Measurements from ENCODE around the gene C5orf34. TPM values are rescaled to one million over a fixed set of nuclear protein-coding genes. Genes with fewer than 3 reads are reported as not detected.
"Not testable (repeated sequence)": the region's sequence is repeated elsewhere in the genome, so short reads cannot be mapped to it uniquely, and the experiment has no call there.

C5orf34 gene
- total RNA-seq, 1 donor, result 10.4 TPM

DNA sequence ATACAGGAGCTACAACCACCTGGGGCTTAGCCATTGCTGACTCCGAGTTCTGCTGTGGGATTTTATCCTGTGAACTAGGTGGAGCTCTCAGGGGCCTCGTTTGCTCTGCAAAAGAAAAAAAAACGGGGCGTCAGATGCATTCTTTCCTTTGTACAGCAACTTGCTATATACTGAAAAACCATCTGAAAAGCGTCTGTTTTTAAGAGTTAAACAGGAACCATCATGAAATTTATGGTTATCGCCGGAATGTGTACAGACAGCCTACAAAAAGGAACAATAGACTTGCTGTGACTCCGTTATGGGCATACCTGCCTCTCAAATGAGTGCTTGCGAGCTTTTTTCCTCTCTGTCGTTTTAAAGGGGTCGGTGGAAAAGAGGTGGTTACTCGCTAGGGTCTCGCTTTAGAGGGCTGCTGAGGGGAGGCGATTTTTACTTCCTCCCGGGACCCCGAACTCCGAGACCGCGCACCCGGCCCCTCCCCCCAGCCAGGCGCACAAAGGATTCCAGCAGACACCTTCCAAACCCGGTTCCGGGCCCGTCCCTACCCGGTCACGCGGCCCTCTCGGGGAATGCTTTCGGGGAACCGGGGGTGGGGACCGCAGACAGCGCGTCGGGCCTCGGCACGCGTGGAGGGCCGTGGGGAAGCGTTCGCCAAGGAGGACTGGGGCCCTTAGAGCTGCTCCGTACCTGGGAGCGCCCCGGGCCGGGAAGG, 41.1 kb upstream of the C5orf34 start:
- peak; percentile 37 for DNase-seq (ENCODE audit: low read depth)
- peak overlapping the region; percentile 86 for H3K4me3 ChIP-seq (ENCODE audit: low read depth, low read length)
- TF ChIP-seq, protein P1, sequence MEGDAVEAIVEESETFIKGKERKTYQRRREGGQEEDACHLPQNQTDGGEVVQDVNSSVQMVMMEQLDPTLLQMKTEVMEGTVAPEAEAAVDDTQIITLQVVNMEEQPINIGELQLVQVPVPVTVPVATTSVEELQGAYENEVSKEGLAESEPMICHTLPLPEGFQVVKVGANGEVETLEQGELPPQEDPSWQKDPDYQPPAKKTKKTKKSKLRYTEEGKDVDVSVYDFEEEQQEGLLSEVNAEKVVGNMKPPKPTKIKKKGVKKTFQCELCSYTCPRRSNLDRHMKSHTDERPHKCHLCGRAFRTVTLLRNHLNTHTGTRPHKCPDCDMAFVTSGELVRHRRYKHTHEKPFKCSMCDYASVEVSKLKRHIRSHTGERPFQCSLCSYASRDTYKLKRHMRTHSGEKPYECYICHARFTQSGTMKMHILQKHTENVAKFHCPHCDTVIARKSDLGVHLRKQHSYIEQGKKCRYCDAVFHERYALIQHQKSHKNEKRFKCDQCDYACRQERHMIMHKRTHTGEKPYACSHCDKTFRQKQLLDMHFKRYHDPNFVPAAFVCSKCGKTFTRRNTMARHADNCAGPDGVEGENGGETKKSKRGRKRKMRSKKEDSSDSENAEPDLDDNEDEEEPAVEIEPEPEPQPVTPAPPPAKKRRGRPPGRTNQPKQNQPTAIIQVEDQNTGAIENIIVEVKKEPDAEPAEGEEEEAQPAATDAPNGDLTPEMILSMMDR (IDR thresholded peaks at IDR 0.05; ENCODE audit: insufficient read depth, low read length), result no peak

DNA sequence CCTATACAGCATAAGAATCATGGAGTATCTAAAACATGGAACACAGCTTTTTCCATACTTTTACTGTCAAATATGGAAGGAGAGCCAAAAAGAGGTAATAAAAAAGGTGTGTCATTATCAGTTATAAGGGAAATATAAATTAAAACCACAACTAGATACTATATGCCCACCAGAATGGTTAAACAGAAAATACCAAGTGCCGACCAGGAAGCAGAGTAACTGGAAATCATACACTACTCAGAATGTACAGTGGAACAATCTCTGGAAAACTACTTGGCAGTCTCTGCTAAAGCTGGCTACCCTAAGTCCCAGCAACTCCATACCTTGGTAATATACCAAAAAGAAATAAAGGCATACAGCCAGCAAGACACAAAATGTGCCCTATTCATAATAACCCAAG, 39.5 kb upstream of the C5orf34 start:
- no peak for DNase-seq (ENCODE audit: low read depth)
- TF ChIP-seq, protein P1 (IDR thresholded peaks at IDR 0.05; ENCODE audit: insufficient read depth, low read length), result no peak
- peak overlapping the region; percentile 5 for H3K4me3 ChIP-seq (ENCODE audit: low read depth, low read length)

- TF ChIP-seq, protein P1 (IDR thresholded peaks at IDR 0.05; ENCODE audit: insufficient read depth, low read length), result no peak
- DNase-seq (ENCODE audit: low read depth), result peak; percentile 9
- no peak overlapping the region for H3K4me3 ChIP-seq (ENCODE audit: low read depth, low read length)
Observed at GRCh38 chr5:43553381-43553780, 38.4 kb upstream of the C5orf34 start.

DNA sequence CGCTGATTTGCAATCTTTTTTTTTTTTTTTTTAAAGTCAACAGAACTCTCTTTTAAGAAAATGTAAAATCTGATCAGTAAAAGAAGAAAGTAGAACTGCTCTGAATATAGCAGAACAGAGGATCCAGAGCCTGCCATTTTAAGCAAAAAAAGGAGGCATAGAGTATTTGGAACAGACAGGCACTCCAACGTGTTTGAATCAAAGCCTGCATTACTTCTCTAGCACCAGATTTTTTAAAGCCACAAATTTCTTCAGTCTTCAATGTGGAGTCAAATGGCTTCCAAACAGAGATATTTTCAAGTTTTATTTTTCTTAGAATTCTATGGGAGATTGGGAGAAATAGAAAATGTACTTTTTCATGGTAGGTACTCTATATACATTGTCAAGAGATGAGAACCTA, 36.8 kb upstream of the C5orf34 start:
- DNase-seq (ENCODE audit: low read depth), result no peak
- TF ChIP-seq, protein P1 (IDR thresholded peaks at IDR 0.05; ENCODE audit: insufficient read depth, low read length), result no peak
- no peak overlapping the region for H3K4me3 ChIP-seq (ENCODE audit: low read depth, low read length)

DNA sequence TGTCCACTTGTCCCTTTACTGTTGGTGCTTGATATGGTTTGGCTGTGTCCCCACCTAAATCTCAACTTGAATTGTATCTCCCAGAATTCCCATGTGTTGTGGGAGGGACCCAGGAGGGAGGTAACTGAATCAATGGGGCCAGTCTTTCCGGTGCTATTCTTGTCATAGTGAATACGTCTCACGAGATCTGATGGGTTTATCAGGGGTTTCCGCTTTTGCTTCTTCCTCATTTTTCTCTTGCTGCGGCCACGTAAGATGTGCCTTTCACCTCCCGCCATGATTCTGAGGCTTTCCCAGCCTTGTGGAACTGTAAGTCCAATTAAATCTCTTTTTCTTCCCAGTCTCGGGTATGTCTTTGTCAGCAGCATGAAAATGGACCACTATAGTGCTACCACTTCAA, 34.3 kb upstream of the C5orf34 start:
- not testable (repeated sequence) for H3K4me3 ChIP-seq (ENCODE audit: low read depth, low read length); DNase-seq (ENCODE audit: low read depth)

GRCh38 chr5:43548358-43548757, 33.4 kb upstream of the C5orf34 start:
- TF ChIP-seq, protein P1 (IDR thresholded peaks at IDR 0.05; ENCODE audit: insufficient read depth, low read length), result no peak
- no peak for DNase-seq (ENCODE audit: low read depth)
- H3K4me3 ChIP-seq (ENCODE audit: low read depth, low read length), result no peak overlapping the region

DNA sequence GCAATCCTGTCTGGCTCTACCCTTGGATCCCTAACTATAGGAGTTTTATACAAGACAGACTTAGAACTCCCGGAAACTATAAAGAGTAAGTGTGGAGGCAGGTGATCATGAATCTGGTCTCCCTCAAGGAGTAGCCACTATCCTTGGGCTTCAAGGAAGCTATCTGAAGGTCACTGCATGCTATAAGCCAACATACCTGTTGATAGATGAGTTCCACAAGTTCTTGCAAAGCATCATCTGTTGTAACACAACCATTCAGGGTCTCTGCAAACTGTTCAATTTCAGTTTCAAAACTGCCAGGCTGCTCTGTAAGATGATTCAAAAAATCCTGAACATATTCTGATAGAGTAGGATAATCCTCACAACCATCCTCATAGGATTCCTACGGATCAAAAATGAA, 32.6 kb upstream of the C5orf34 start:
- TF ChIP-seq, protein P1 (IDR thresholded peaks at IDR 0.05; ENCODE audit: insufficient read depth, low read length), result no peak
- H3K4me3 ChIP-seq (ENCODE audit: low read depth, low read length), result no peak overlapping the region
- DNase-seq (ENCODE audit: low read depth), result no peak

Measured in fibroblast of the aortic adventitia (primary cell).